Karpas-422 (cell line): ENCODE data around the gene SH3BGRL. TPM values are rescaled to one million over a fixed set of nuclear protein-coding genes. Genes with fewer than 3 reads are reported as not detected.
A peak's percentile ranks its signal among the peaks of the same experiment; 100 is the strongest.

Experiments
- DNase-seq: peaks from one replicate; pipeline ENCODE4 v3.0.0-alpha.2; 2015
- H2AFZ ChIP-seq: fragments of 200-600 bp; sonication (generic); 2 replicates; pipeline ENCODE4 v1.6.1; 2014; ENCODE audit warnings: antibody characterized with exemption, low read length, mixed read lengths
- H3K27ac ChIP-seq: fragments of 200-600 bp; sonication (generic); 2 replicates; pipeline ENCODE4 v1.5.1; 2014; ENCODE audit warnings: mild to moderate bottlenecking, low read length, moderate library complexity
- H3K27me3 ChIP-seq: fragments of 200-600 bp; sonication (generic); 2 replicates; pipeline ENCODE4 v1.6.1; 2014; ENCODE audit warnings: low read length, mixed read lengths
- H3K36me3 ChIP-seq: fragments of 200-600 bp; sonication (generic); 2 replicates; pipeline ENCODE4 v1.6.1; 2014; ENCODE audit warnings: low read length, mixed read lengths; ENCODE audit not compliant: insufficient read depth
- H3K4me1 ChIP-seq: fragments of 200-600 bp; sonication (generic); 2 replicates; pipeline ENCODE4 v1.6.1; 2014; ENCODE audit warnings: mild to moderate bottlenecking, low read length, mixed read lengths
- H3K4me2 ChIP-seq: fragments of 200-600 bp; sonication (generic); 2 replicates; pipeline ENCODE4 v1.6.1; 2014; ENCODE audit warnings: low read length, low read depth, mild to moderate bottlenecking; ENCODE audit not compliant: poor library complexity, severe bottlenecking
- H3K4me3 ChIP-seq: fragments of 200-600 bp; sonication (generic); 2 replicates; pipeline ENCODE4 v1.5.1; 2014; ENCODE audit warnings: mild to moderate bottlenecking, antibody characterized with exemption, low read length, mixed read lengths
- H3K79me2 ChIP-seq: fragments of 200-600 bp; sonication (generic); 2 replicates; pipeline ENCODE4 v1.6.1; 2014; ENCODE audit warnings: mild to moderate bottlenecking, low read length, mixed read lengths
- H3K9ac ChIP-seq: fragments of 200-600 bp; sonication (generic); 2 replicates; pipeline ENCODE4 v1.6.0; 2014; ENCODE audit warnings: low read length
- H3K9me2 ChIP-seq: fragments of 200-600 bp; sonication (generic), shearing (Covaris generic); replicated peaks from 2 replicates; pipeline ENCODE4 v1.6.0; 2014; ENCODE audit warnings: mild to moderate bottlenecking, low read length, moderate library complexity; ENCODE audit not compliant: insufficient read depth
- H3K9me3 ChIP-seq: fragments of 300-700, 200-600 bp; sonication (generic); 2 replicates; pipeline ENCODE4 v1.6.1; 2014; ENCODE audit warnings: low read length, mixed read lengths
- H4K20me1 ChIP-seq: fragments of 200-600 bp; sonication (generic); 2 replicates; pipeline ENCODE4 v1.6.1; 2014; ENCODE audit warnings: mild to moderate bottlenecking, antibody characterized with exemption, low read length, low read depth; ENCODE audit not compliant: insufficient read depth
- total RNA-seq: library from RNA; depleted of rRNA; stranded (reverse); fragments of >200 nt; shearing (Covaris generic); gene quantifications from 2 replicates; pipeline ENCODE4 v1.2.3, GENCODE V29; 2014; ENCODE audit warnings: low replicate concordance; rRNA removed

The SH3BGRL gene
- total RNA-seq, result 121 and 289 TPM in 2 replicates

DNA sequence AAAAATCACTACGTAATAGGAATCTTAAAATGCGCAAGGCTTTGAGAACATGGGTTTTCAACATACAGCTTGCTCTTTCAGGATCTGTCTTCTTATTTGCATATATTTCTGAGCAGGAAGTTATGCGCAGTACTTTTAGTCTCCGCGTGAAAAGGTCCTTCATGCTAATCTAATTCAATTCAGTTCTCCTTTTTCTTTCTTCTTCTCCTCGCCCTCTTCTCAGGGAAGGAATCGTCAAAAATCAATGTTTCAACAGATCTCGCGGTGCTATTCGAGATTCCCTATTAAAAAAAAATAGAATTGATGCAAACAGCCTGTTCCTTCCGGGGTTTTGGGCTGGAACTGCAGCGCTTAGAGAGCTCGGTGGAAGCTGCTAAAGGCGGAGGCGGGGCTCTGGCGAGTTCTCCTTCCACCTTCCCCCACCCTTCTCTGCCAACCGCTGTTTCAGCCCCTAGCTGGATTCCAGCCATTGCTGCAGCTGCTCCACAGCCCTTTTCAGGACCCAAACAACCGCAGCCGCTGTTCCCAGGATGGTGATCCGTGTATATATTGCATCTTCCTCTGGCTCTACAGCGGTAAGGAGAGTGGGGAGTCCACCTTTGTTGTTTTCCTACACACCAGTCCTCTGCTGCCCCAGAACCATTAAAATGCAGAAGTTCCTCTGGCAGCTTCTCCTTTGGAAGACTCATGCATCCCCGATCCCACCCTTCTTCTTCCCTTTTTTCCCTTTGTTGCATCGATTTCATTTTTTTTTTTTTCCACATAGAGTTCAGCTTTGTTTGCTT is at the start of gene SH3BGRL, which contains the start of gene HMGN5:
TSS of gene SH3BGRL (plus strand) at position 432 of the 785 bp plus-strand sequence. CDS start at position 531, 99 bp downstream.
TSS of gene HMGN5 (minus strand) at position 243 of the 785 bp plus-strand sequence. CDS start 80,364 bp downstream, outside the sequence.
- H4K20me1 ChIP-seq, result no peaks in the 10 kb centered on the region

DNA sequence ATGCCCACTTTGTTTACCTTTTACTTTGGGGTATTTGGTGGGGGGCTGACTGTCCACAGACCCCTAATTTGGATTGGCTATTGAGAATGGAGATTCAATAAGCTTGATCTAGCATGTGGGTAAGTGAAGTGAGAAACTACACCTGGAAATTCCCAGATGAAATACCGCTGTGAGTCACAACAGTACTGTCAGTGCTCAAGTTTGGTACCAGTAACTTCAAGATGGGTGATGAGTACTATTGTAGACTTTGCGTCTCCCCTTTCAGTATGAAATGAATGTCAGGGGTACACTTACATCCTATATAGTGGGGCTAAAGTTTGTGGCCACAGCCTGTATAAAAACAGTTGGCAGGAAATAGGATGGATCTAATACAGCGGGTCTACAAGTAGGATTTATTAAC is 33.5 kb upstream of the SH3BGRL start:
- H3K9ac ChIP-seq, result no peak overlapping the region
- no peaks in the 10 kb centered on the region for H3K79me2 ChIP-seq
- no peaks in the 10 kb centered on the region for H3K9me2 ChIP-seq
- no peaks in the 10 kb centered on the region for H4K20me1 ChIP-seq
- H3K27ac ChIP-seq, result no peak overlapping the region
- H3K4me2 ChIP-seq, result no peak overlapping the region
- no peaks in the 10 kb centered on the region for H3K4me1 ChIP-seq
- no peaks in the 10 kb centered on the region for H3K27me3 ChIP-seq
- H3K4me3 ChIP-seq, result no peak overlapping the region
- no peaks in the 10 kb centered on the region for H3K36me3 ChIP-seq
- H3K9me3 ChIP-seq, result no peaks in the 10 kb centered on the region
- H2AFZ ChIP-seq, result no peak overlapping the region
- no peak for DNase-seq

More for the DNA sequence above, at the start of gene SH3BGRL, which contains the start of gene HMGN5:
- peak within 1 kb of the TSS; percentile 70 for H3K4me2 ChIP-seq
- H3K36me3 ChIP-seq, result peaks cover 20% of the 10 kb centered on the region; the same call in 1 of the 2 replicates
- peak within 1 kb of the TSS; percentile 93 for H3K27ac ChIP-seq
- peak; percentile 92 for DNase-seq
- H3K9me3 ChIP-seq, result no peaks in the 10 kb centered on the region; the same call in 1 of the 2 replicates
- no peaks in the 10 kb centered on the region for H3K27me3 ChIP-seq
- peak within 1 kb of the TSS; percentile 52 for H2AFZ ChIP-seq
- H3K79me2 ChIP-seq, result peaks cover 49% of the 10 kb centered on the region
- no peaks in the 10 kb centered on the region for H3K9me2 ChIP-seq
- H3K4me1 ChIP-seq, result peaks cover 35% of the 10 kb centered on the region
- peak within 1 kb of the TSS; percentile 77 for H3K9ac ChIP-seq
- H3K4me3 ChIP-seq, result peak within 1 kb of the TSS; percentile 70

DNA sequence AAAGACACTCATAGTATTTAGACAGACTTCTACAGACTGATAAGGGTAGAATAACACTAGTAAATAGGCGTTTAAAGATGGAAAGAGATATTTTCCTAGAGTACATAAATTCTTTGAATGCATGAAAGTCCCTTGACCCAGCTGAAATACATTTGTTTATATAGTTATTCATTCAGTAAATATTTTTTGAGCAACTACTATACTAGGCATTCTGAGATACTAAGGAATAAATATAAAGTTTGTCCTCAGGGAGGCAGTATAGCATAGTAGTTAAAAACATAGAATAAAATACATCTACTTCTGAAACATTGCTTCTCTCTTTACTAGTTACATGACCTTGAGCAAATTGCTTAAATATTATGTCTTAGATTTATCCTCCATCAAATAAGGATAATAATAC is 27.6 kb upstream of the SH3BGRL start:
- Histone ChIP-seq H3K4me2 (no peak overlapping the region), H4K20me1 (no peaks in the 10 kb centered on the region), H3K4me3 (no peak overlapping the region), H3K36me3 (no peaks in the 10 kb centered on the region), H3K9me2 (no peaks in the 10 kb centered on the region), H3K4me1 (no peaks in the 10 kb centered on the region), H3K27me3 (no peaks in the 10 kb centered on the region), H3K27ac (no peak overlapping the region), H3K9ac (no peak overlapping the region), H3K79me2 (no peaks in the 10 kb centered on the region), H3K9me3 (no peaks in the 10 kb centered on the region), H2AFZ (no peak overlapping the region)
- DNase-seq, result peak; percentile 63

DNA sequence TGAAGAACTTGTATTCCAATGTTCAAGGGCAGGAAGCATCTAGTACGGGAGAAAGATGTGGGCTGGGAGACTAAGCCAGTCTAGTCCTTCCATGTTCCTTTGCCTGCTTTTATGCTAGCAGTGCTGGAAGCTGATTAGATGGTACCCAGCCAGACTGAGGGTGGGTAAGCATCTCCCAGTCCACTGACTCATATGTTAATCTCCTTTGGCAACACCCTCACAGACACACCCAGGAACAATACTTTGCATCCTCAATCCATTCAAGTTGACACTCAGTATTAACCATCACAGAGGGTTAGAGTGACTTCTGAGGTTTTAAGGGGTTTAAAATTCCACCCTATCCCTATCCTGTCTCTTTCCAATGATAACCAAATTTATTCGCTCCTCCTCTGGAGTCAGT is 6.6 kb upstream of the SH3BGRL start:
- Histone ChIP-seq H3K79me2 (no peaks in the 10 kb centered on the region), H3K9me2 (no peaks in the 10 kb centered on the region), H3K9ac (no peak overlapping the region), H4K20me1 (no peaks in the 10 kb centered on the region), H3K4me2 (no peak overlapping the region), H3K27ac (no peak overlapping the region), H2AFZ (no peak overlapping the region), H3K4me1 (peaks cover 5% of the 10 kb centered on the region; the same call in 1 of the 2 replicates), H3K9me3 (no peaks in the 10 kb centered on the region), H3K27me3 (no peaks in the 10 kb centered on the region), H3K4me3 (no peak overlapping the region), H3K36me3 (no peaks in the 10 kb centered on the region)
- DNase-seq, result no peak

DNA sequence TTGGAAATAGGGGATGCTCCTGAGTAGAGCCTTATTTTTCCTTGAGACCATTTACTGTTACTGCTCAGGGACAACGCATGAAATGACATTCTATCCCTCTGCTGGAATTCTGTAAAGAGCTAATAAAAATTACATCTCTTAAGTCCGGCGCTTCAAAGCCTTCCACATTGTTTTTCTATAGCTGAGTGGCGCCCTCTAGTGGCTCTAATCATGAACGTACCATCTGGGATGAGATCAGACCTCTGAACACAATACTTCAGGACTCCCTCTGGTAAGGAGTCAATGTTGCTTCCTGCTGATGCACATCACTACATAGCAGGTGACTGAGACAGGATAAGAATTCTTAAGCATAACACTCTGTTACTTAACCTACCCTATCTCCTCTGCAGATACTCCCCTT is 6.2 kb upstream of the SH3BGRL start:
- H3K9me2 ChIP-seq, result no peaks in the 10 kb centered on the region
- H3K4me1 ChIP-seq, result peaks cover 6% of the 10 kb centered on the region
- no peak overlapping the region for H2AFZ ChIP-seq
- H3K4me3 ChIP-seq, result no peak overlapping the region
- no peak overlapping the region for H3K27ac ChIP-seq
- H3K4me2 ChIP-seq, result no peak overlapping the region
- H3K9me3 ChIP-seq, result no peaks in the 10 kb centered on the region
- no peaks in the 10 kb centered on the region for H3K27me3 ChIP-seq
- H3K9ac ChIP-seq, result no peak overlapping the region
- no peaks in the 10 kb centered on the region for H3K36me3 ChIP-seq
- H4K20me1 ChIP-seq, result no peaks in the 10 kb centered on the region
- DNase-seq, result peak; percentile 86
- no peaks in the 10 kb centered on the region for H3K79me2 ChIP-seq

DNA sequence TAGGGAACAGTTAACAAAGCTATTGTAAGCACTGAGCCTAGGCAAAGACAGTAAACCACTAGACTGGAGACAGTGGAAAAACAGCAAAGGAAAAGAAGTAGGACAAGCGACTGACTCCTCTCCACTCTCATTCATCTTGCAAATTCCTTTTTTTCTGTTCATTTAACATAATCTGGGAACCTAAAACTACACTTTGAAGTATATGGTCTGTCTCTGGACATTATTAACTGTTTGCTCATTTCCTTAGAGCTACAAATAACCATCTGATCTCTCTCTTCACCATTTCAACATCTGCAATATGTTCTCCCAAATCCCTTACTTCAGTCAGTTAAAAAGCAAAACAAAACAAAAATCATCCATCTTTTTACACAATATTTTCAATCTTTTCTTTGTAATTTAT is 831 bp upstream of the SH3BGRL start:
- Histone ChIP-seq H3K4me1 (peaks cover 34% of the 10 kb centered on the region), H3K36me3 (peaks cover 19% of the 10 kb centered on the region; the same call in 1 of the 2 replicates), H2AFZ (peak overlapping the region; percentile 52), H3K4me3 (peak overlapping the region; percentile 70), H3K9me2 (no peaks in the 10 kb centered on the region), H4K20me1 (no peaks in the 10 kb centered on the region), H3K9me3 (no peaks in the 10 kb centered on the region; the same call in 1 of the 2 replicates), H3K4me2 (peak overlapping the region; percentile 70), H3K79me2 (peaks cover 41% of the 10 kb centered on the region), H3K27me3 (no peaks in the 10 kb centered on the region), H3K9ac (peak overlapping the region; percentile 77), H3K27ac (peak overlapping the region; percentile 93)
- DNase-seq, result no peak

DNA sequence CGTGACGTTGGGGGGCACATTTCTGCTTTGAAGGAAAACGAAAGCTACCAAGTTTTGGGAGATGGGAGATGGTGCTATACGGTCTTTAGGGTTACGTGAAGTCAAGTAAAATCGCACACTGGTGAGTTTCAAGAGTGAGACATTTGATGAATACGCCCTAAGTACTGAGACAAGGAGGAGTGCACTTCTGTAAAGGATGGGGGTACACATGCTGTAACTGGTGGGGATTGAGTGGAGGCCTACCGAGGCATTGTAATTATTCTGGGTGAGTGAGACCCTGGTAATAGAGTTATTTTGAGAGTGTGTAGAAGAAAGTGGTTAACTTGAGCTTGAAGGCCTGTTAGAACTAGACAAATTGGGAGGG is 536 bp downstream of the SH3BGRL start:
- peaks cover 35% of the 10 kb centered on the region for H3K4me1 ChIP-seq
- peak overlapping the region; percentile 93 for H3K27ac ChIP-seq
- H3K9me2 ChIP-seq, result no peaks in the 10 kb centered on the region
- peak; percentile 55 for DNase-seq
- H4K20me1 ChIP-seq, result no peaks in the 10 kb centered on the region
- H3K4me2 ChIP-seq, result peak overlapping the region; percentile 70
- peaks cover 54% of the 10 kb centered on the region for H3K79me2 ChIP-seq
- no peaks in the 10 kb centered on the region; the same call in 1 of the 2 replicates for H3K9me3 ChIP-seq
- H3K36me3 ChIP-seq, result peaks cover 22% of the 10 kb centered on the region; the same call in 1 of the 2 replicates
- H2AFZ ChIP-seq, result no peak overlapping the region
- no peaks in the 10 kb centered on the region for H3K27me3 ChIP-seq
- peak overlapping the region; percentile 77 for H3K9ac ChIP-seq
- H3K4me3 ChIP-seq, result peak overlapping the region; percentile 70

DNA sequence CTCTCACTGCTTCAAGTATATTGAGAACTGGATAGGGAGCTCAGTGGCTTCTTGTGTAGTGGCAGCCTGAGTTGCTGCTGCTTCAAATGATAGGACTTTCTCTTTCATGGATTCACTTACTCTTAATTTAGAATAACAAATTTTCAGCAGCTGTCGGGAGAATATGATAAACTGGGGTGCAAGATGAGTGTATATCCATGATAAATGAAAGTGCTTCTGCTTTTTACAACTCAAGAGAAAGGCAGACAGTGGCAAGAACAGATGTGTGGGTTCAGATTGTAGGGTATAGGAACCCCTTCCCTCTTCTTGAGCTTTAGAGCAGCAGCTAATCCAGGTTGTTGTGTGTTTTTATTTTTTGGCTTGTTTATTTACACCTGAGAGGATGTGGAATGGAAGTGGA is 1.0 kb downstream of the SH3BGRL start:
- Histone ChIP-seq H3K4me1 (peaks cover 35% of the 10 kb centered on the region), H3K36me3 (peaks cover 26% of the 10 kb centered on the region; the same call in 1 of the 2 replicates), H3K79me2 (peaks cover 59% of the 10 kb centered on the region), H3K27ac (peak overlapping the region; percentile 93), H3K4me2 (peak overlapping the region; percentile 70), H3K9me2 (no peaks in the 10 kb centered on the region), H3K9ac (peak overlapping the region; percentile 77), H3K27me3 (no peaks in the 10 kb centered on the region), H3K4me3 (peak overlapping the region; percentile 70), H2AFZ (no peak overlapping the region), H4K20me1 (no peaks in the 10 kb centered on the region), H3K9me3 (no peaks in the 10 kb centered on the region; the same call in 1 of the 2 replicates)
- DNase-seq, result peak; percentile 42
